Left ventricle myocardium superior (tissue), 1 donor: ENCODE results near the gene NR1H2. TPM values are rescaled to one million over a fixed set of nuclear protein-coding genes. Genes with fewer than 3 reads are reported as not detected.
"Not testable (repeated sequence)": the region's sequence is repeated elsewhere in the genome, so short reads cannot be mapped to it uniquely, and the experiment has no call there.

Experiments
- ATAC-seq: fragments of 200-7000 bp; cut with Tn5 transposase; one replicate; pipeline ENCODE4 v1.9.1; 2020; ENCODE audit warnings: mild to moderate bottlenecking, moderate library complexity
- DNase-seq: peaks from one replicate; pipeline ENCODE4 v3.0.0-alpha.2; 2020
- intact Hi-C: fragments of 100-400 bp; cut with micrococcal nuclease; formaldehyde crosslinking; loops from one replicate; pipeline ENCODE4 v1.11.0; 2022
- total RNA-seq: library from RNA; stranded (reverse); fragmentation: NEBNext Ultra II Directional; extraction: Animal tissue kit (Norgen Biotek cat#: 25700); gene quantifications from one replicate; pipeline ENCODE4 v1.2.1, GENCODE V29; 2021
- donor health status: DM: no; HTN: yes; CAD: no; lungs with severe emphysema.

The NR1H2 gene
- total RNA-seq, 1 donor from 2014 or later = 76.5 TPM

DNA sequence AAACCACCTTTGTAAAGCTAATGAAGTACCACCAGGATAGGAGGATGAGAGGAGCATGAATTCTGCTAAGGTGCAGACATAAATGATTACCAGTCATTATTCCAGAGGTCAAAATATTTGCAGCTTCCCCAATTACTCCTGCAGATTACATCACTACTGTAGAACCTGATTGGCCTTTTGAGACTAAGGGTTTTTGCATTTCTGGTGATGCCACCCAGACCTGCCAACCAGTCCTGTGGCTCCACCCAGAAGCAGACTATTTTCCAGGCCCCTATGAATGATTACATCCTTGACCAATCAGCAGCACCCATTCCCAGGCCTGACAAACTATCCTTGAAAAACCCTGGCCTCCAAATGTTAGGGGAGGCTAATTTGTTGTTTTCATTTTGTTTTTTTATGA is 35.9 kb upstream of the NR1H2 start:
- DNase-seq (no peak), ATAC-seq (no peak)
- intact Hi-C loops = no loop called here

GRCh38 chr19:50341091-50341564 is 35.1 kb upstream of the NR1H2 start:
- intact Hi-C loops = no loop called here
- no peak for DNase-seq
- ATAC-seq = peak; percentile 48

- ATAC-seq (no peak), DNase-seq (no peak)
- intact Hi-C loops = no loop called here
Observed at GRCh38 chr19:50344661-50345318, 31.5 kb upstream of the NR1H2 start.

GRCh38 chr19:50347089-50347581 is 29.1 kb upstream of the NR1H2 start:
- DNase-seq, ATAC-seq: not testable (repeated sequence)

GRCh38 chr19:50349277-50350057 is 26.8 kb upstream of the NR1H2 start:
- no peak for DNase-seq
- ATAC-seq = no peak
- intact Hi-C loops = no loop called here

More at GRCh38 chr19:50347089-50347581, 29.1 kb upstream of the NR1H2 start:
- intact Hi-C loops = not testable (repeated sequence)

DNA sequence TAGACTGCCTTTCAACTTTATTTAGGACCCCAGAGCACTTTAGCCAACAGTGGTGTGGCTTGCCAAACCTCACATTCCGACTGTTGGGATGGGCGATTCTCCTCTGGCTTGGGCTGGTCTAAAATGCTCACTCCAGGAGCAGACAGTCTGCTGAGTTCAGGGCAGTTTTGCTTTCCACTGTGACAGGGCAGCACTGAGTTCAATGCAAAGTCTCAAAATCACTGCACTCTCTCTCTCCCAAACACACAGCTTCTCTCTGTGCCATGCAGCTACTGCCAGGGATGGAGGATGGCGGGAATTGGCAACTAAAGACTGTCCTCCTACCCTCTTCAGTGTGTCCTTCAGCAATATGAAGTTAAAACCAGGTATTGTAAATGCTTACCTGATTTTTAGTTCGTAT is 24.0 kb upstream of the NR1H2 start:
- no peak for DNase-seq
- intact Hi-C loops = no loop called here
- ATAC-seq = no peak

GRCh38 chr19:50353487-50353880 is 22.8 kb upstream of the NR1H2 start:
- intact Hi-C loops, ATAC-seq, DNase-seq: not testable (repeated sequence)

DNA sequence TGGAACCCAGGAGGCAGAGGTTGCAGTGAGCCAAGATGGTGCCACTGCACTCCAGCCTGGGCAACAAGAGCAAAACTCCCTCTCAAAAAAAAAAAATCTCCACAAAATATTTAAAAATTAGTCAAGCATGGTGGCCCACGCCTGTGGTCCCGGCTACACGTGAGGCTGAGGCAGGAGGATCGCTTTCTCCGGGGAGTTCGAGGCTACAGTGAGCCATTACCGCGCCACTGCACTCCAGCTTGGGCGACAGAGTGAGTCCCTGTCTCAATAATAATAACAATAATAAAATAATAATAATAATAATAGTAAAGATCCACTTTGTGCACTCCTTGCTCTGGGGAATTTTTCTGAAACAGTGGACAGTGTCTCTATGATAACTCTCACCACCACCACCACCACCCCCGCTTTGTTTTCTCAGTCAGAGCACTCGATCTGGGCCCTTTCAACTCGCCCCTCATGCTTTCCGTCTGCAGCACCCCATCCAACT is 19.5 kb upstream of the NR1H2 start:
- no peak for ATAC-seq
- intact Hi-C loops = no loop called here
- no peak for DNase-seq

DNA sequence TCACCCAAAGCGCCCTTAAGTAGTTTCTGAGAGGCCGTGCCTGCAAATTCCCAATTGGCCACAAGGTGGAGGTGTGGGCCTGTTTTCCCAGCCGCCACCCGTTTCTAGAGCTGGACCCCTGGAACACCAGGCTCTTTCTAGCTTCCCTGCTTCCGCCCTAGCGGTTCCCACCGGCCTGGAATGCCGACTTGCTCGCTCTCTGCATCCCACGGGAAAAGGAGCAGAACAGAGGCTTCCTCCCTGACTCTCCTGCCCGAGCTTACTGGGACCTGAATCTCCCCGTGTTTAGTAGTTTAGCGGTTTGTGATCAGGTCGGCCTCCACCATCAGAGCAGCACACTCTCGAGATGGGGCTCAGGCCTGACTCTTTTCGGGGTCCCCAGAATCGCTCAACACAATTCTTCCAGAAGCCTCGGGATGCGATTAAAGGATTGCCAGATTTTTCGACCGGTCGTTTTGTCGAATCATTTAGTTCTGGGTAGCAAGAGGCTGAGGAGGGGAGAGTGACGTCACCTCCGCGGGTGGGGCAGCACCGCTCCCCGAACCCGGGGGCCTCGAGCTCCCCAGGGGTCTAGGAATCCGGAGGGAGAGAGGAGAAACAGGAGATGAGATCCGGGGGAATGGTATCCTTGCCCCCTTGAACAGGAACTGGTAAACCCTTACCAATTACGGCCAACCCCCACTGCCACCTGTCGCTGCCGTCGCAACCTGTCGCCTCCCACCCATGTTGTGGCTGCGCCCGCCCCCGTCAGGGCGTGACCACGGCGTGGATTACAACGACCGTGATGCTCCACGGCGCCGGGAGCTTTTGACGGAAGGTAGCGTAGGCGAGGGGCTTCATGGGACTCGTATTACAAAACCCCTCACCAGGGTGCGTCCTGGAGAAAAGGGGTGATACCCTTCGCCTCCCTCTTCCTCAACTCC is 18.8 kb upstream of the NR1H2 start:
- peak; percentile 83 for DNase-seq
- peak; percentile 86 for ATAC-seq
- intact Hi-C loops = no loop called here

- ATAC-seq = peak; percentile 77
- DNase-seq = peak; percentile 86
- intact Hi-C loops = no loop called here
Observed at GRCh38 chr19:50358483-50359327, 17.6 kb upstream of the NR1H2 start.

GRCh38 chr19:50359328-50359818 is 16.9 kb upstream of the NR1H2 start:
- DNase-seq (no peak), ATAC-seq (no peak)
- intact Hi-C loops = no loop called here

GRCh38 chr19:50361290-50362029 is 14.8 kb upstream of the NR1H2 start:
- intact Hi-C loops = no loop called here
- no peak for ATAC-seq
- no peak for DNase-seq

GRCh38 chr19:50362030-50362412 is 14.2 kb upstream of the NR1H2 start:
- DNase-seq = no peak
- ATAC-seq = no peak
- intact Hi-C loops = no loop called here

GRCh38 chr19:50362656-50363424 is 13.4 kb upstream of the NR1H2 start:
- intact Hi-C loops = no loop called here
- DNase-seq (no peak), ATAC-seq (no peak)

DNA sequence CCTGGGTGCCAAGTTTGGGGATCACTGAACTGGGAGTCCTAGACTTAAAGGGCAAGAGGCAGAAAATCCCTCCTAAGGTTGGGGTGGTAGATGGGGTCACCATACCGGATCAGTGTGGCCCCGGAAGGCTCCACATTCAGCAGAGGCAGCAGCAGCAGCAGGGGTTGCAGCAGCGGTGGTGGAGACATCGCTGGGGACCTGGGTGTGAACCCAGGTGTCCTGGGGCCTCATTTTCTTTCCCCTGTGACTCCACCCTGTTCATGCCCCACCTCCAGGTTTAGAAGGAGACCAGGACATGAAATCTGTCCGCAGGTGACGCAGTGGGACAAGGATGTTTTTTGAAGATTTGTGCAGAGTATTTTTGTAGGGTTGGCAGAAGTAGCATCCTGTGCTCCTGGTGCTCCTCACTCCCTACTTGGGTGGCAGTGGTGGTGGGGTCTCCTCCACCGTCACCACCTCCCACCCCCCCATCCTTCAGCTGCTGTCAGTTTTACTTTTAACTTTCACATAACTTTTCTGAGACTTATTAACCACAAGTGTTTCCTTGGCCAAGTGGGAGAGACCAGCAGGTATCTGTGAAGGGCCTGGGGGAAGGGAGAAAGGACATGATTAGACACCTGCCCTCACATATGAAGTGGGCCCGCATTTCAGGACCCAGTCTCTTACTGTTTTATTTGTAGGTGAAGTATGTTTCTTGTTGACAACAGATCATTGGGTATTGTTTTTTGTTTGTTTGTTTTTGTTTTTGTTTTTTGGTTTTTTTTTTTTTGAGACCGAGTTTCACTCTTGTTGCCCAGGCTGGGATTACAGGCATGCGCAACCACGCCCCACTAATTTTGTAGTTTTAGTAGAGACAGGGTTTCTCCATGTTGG is 10.6 kb upstream of the NR1H2 start, which contains the start of gene NAPSA:
Gene NAPSA, minus strand, starts transcription at position 206 of the 873 bp plus-strand sequence. Its CDS starts 18 bp downstream, at position 188.
- no peak for ATAC-seq
- intact Hi-C loops = no loop called here
- DNase-seq = no peak
